GM19455 (cell line): ENCODE data around the gene DENND10.
"Not testable (repeated sequence)": the region's sequence is repeated elsewhere in the genome, so short reads cannot be mapped to it uniquely, and the experiment has no call there.

ENCODE experiments used
- ATAC-seq: cut with Tn5 transposase; IDR thresholded peaks from one replicate; pipeline ENCODE4 v1.9.1; 2021; ENCODE audit not compliant: unreplicated experiment

DENND10 gene

DNA sequence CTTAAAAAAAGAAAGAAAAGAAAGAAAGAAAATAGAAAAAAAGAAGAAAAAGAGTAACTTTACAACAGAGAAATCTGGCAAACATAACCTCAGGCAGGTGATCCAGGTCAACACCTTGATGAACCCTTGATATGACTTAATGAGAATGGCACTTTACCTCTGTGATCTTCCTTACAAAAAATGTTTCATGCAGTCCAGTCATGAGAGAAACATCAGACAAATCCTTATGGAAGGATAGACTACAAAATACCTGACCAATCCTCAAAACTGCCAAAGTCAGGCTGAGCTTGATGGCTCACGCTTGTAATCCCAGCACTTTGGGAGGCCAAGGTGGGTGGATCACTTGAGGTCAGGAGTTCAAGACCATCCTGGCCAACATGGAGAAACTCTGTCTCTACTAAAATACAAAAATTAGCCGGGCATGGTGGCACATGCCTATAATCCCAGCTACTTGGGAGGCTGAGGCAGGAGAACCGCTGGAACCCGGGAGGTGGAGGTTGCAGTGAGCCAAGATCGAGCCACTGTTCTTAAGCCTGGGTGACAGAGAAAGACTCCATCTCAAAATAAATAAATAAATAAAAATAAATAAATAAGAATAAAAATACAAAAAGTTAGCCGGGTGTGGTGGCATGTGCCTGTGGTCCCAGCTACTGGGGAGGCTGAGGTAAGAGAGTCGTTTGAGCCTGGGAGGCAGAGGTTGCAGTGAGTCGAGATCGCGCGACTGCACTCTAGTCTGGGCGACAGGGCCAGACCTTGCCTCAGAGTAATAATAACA lies 7.1 kb upstream of the DENND10 start:
- not testable (repeated sequence) for ATAC-seq

DNA sequence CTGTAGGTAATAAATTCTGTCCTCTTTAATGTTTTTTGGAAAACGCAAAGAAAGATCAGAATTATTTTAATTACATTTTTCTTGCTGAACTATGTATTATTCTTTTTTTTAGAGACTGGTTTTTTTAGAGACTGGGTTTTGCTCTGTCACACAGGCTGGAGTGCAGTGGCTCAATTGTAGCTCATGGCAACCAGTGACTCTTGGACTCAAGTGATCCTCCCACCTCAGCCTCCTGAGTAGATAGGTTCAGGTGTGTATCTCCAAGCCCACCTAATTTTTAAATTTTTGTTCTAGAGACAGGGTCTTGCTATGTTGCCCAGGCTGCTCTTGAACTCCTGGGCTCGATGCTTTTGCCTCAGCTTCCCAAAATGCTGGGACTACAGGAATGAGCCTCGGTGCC lies 5.3 kb upstream of the DENND10 start:
- ATAC-seq, result no peak

DNA sequence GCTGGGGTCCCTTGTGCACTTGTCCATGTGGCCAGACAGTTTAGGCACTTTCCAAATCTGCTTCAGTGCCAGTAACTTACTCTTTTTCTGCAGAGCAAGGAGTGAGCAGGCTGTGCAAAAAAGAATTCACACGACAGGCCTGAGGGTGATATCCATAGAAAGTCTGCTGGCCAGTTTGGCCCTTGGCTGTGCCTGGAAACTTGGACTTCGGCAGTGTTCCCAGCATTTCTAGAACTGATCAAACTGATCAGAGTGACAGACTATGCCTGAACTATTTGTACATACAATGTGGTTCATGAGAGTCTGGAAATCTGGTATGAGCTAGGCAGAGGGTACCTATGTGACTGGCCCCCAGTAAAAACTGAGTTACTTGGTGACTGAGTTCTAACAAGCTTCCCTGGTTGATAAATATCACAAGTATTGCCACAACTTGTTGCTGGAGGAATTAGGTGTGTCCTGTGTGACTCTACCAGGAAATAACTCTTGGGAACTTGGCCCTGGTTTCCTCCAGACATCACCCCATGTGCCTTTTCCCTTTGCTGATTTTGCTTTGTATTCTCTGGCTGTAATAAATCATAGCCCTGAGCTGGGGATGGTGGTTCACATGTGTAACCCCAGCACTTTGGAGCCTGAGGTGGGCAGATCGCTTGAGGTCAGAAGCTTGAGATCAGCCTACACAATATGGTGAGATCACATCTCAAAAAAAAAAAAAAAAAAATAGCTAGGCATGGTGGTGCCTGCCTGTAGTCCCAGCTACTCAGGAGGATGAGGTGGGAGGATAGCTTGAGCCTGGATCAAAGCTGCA lies 3.3 kb upstream of the DENND10 start:
- no peak for ATAC-seq

DNA sequence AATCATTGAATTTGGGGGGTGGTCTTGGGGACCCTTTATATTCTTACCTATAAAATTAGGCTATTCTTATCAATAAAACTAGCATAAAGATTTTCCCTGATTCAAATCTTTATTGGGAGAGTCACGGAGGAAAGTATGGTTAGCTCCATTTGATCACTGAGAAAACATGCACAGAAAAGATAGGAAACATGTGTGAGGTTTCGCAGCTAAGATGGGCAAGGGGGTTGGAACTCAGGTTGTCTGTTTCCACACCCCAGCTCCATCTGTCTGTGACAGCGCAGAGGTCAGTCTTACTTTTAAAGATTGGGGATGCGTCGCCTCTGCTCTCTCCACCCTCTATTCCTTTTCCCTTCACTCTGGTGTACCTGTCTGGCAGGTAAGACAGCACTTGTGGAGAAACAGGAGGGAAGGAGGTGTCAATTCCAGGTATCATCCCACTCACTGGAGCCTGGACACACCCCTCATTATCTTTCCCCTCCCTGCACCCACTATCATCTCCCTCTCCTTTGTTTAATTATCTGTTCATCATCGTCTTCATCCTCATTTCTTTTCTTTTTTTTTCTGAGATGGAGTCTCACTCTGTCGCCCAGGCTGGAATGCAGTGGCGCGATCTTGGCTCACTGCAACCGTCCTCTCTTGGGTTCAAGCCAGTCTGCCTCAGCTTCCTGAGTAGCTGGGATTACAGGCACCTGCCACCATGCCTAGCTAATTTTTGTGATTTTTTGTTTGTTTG lies 2.4 kb upstream of the DENND10 start:
- no peak for ATAC-seq

DNA sequence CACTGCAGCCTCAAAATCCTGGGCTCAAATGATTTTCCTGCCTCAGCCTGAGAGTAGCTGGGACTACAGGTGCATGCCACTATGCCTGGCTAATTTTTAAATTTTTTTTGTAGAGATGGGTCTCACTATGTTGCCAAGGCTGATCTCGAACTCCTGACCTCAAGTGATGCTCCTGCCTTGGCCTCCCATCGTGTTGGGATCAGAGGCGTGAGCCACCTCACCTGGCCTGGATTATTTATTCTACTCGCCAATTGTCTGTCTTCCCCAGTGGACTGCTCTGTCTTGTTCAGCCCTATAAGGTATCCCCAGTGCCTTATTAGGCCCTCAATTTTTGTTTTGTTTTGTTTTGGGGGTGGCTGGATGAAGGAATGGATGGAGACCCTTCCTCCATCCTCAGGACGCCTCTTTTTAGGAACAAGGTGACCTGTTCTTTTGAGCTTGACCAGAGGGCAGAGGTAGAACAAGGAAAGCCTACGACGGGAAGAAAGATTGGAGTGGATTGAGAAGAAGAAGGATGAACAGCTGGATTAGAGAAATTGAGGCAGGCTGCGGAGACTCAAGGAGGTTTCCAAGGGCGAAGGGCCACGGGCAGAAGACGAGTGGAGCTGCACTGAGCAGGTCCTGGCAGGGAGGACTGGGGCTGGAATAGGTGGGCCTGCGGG lies 541 bp upstream of the DENND10 start:
- ATAC-seq, result no peak

- ATAC-seq, result peak; percentile 34
Measured at GRCh38 chr10:119104654-119105015, 722 bp downstream of the DENND10 start.

- no peak for ATAC-seq
Measured at GRCh38 chr10:119105155-119105554, 1.2 kb downstream of the DENND10 start.

GRCh38 chr10:119105899-119106298 lies 2.0 kb downstream of the DENND10 start:
- not testable (repeated sequence) for ATAC-seq

- not testable (repeated sequence) for ATAC-seq
Measured at GRCh38 chr10:119107106-119107505, 3.2 kb downstream of the DENND10 start.

DNA sequence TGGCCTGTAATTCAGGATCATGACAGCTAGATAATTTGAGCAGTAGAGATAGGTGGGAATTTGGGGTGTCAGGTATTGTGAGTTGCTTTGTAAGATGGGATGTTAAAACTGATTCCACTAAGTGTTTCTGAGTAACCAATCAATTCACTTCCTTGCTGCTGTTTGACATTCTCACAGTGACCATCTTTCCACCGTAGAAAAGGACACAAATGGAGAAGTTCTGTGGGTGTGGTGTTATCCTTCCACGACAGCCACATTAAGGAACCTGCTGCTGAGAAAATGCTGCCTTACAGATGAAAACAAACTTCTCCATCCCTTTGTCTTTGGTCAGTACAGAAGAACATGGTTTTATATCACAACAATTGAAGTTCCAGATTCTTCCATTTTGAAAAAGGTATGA lies 3.9 kb downstream of the DENND10 start:
- not testable (repeated sequence) for ATAC-seq

DNA sequence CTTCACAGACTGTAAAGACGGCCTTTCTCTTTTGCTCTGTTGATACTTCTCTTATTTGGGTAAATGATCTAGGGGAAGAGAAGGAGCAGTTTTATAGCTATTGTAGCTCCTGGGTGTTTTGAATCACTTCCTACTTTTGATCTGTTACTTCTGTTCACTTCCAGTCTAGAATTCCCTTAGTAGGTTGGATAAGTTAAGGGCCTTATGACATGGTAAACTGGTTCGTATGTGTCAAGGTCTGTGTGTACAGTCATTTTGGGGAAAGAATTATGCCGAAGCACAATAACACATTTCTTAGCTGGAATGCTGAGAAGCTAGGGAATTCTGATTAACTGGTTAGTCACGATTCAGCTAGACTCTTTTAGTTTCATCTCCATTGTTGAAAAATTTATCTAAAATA lies 8.1 kb downstream of the DENND10 start:
- no peak for ATAC-seq

GRCh38 chr10:119113751-119114732 lies 10.1 kb downstream of the DENND10 start:
- ATAC-seq, result no peak

GRCh38 chr10:119115926-119116325 lies 12.0 kb downstream of the DENND10 start:
- ATAC-seq, result no peak

- ATAC-seq, result no peak
Measured at GRCh38 chr10:119116326-119116951, 12.5 kb downstream of the DENND10 start.

GRCh38 chr10:119118231-119118630 lies 14.3 kb downstream of the DENND10 start:
- no peak for ATAC-seq

- no peak for ATAC-seq
Measured at GRCh38 chr10:119119400-119119799, 15.5 kb downstream of the DENND10 start.

- peak; percentile 87 for ATAC-seq
Measured at GRCh38 chr10:119120413-119120867, 16.5 kb downstream of the DENND10 start.

DNA sequence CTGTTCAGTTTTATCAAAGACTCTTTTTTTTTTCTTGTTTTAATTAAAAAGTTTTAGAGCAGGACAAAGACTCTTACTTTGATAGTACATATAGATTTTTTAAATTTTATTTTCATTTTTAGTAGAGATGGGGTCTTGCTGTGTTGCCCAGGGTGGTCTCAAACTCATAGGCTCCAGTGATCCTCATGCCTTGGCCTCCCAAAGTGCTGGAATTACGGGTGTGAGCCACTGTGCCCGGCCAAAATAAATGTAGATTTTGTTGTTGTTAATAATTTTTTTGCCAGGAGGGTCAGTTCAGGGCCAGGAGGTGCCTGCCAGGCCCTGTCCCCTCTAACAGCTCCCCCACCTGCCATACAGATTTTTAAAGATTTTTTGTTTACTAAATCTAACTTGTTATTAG lies 17.0 kb downstream of the DENND10 start:
- ATAC-seq, result no peak

DNA sequence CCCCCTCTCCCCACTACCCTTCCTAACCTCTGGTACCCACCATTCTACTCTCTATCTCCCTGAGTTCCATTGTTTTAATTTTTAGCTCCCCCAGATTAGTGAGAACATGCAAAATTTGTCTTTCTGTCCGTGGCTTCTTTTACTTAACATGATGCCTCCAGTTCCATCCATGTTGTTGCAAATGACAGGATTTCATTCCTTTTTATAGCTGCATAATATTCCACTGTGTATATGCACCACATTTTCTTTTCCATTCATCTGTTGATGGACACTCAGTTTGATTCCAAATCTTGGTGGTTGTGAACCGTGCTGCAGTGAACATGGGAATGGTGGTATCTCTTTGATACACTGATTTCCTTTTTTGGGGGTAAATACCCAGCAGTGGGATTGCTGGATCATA lies 22.0 kb downstream of the DENND10 start:
- no peak for ATAC-seq
